ENCODE measurements around the gene GFOD1.

Gene GFOD1

GRCh38 chr6:13500264-13500663 is 12.9 kb upstream of the GFOD1 start:
- no peak for TF ChIP-seq CTCF (IDR thresholded peaks at IDR 0.05; ENCODE audit: low read depth, low read length, missing control alignments)
- DNase-seq, result no peak
- Histone ChIP-seq H3K27me3 (replicated peaks) (no peaks in the 10 kb centered on the region), H3K36me3 (replicated peaks) (no peaks in the 10 kb centered on the region), H3K27ac (no peak overlapping the region), H3K4me3 (ENCODE audit: low read depth, low read length) (no peak overlapping the region)
- in situ Hi-C loops (cut with HindIII; ENCODE audit: low pct_ligation_motif_present, low sequenced_read_pairs), result no loop called here

GRCh38 chr6:13496513-13497190 is 9.3 kb upstream of the GFOD1 start:
- in situ Hi-C loops (cut with HindIII; ENCODE audit: low pct_ligation_motif_present, low sequenced_read_pairs), result no loop called here
- H3K4me3 ChIP-seq (ENCODE audit: low read depth, low read length), result no peak overlapping the region
- H3K27ac ChIP-seq, result no peak overlapping the region
- no peak for DNase-seq
- TF ChIP-seq CTCF (IDR thresholded peaks at IDR 0.05; ENCODE audit: low read depth, low read length, missing control alignments), result no peak
- H3K27me3 ChIP-seq (replicated peaks), result no peaks in the 10 kb centered on the region
- H3K36me3 ChIP-seq (replicated peaks), result no peaks in the 10 kb centered on the region

GRCh38 chr6:13495818-13496217 is 8.4 kb upstream of the GFOD1 start:
- in situ Hi-C loops (cut with HindIII; ENCODE audit: low pct_ligation_motif_present, low sequenced_read_pairs), result no loop called here
- Histone ChIP-seq H3K36me3 (replicated peaks) (no peaks in the 10 kb centered on the region), H3K27me3 (replicated peaks) (no peaks in the 10 kb centered on the region), H3K4me3 (ENCODE audit: low read depth, low read length) (no peak overlapping the region), H3K27ac (no peak overlapping the region)
- no peak for TF ChIP-seq CTCF (IDR thresholded peaks at IDR 0.05; ENCODE audit: low read depth, low read length, missing control alignments)
- DNase-seq, result no peak

GRCh38 chr6:13495112-13495776 is 7.8 kb upstream of the GFOD1 start:
- no peak for TF ChIP-seq CTCF (IDR thresholded peaks at IDR 0.05; ENCODE audit: low read depth, low read length, missing control alignments)
- no peak overlapping the region for H3K4me3 ChIP-seq (ENCODE audit: low read depth, low read length)
- no peaks in the 10 kb centered on the region for H3K36me3 ChIP-seq (replicated peaks)
- H3K27ac ChIP-seq, result no peak overlapping the region
- in situ Hi-C loops (cut with HindIII; ENCODE audit: low pct_ligation_motif_present, low sequenced_read_pairs), result no loop called here
- no peaks in the 10 kb centered on the region for H3K27me3 ChIP-seq (replicated peaks)
- no peak for DNase-seq

GRCh38 chr6:13494137-13494536 is 6.7 kb upstream of the GFOD1 start:
- no peak for TF ChIP-seq CTCF (IDR thresholded peaks at IDR 0.05; ENCODE audit: low read depth, low read length, missing control alignments)
- in situ Hi-C loops (cut with HindIII; ENCODE audit: low pct_ligation_motif_present, low sequenced_read_pairs), result no loop called here
- no peak overlapping the region for H3K4me3 ChIP-seq (ENCODE audit: low read depth, low read length)
- no peak overlapping the region for H3K27ac ChIP-seq
- DNase-seq, result no peak
- H3K36me3 ChIP-seq (replicated peaks), result no peaks in the 10 kb centered on the region
- no peaks in the 10 kb centered on the region for H3K27me3 ChIP-seq (replicated peaks)

Data from brain microvascular endothelial cell (primary cell).